ENCODE measurements around the gene MYO5A.

The MYO5A gene

GRCh38 chr15:52294881-52295420 is 233.7 kb downstream of the MYO5A start:
- H3K4me3 ChIP-seq (ENCODE audit: low read length) = peak overlapping the region; percentile 44
- DNase-seq (ENCODE audit: low read depth) = no peak
- no peak for TF ChIP-seq CTCF (IDR thresholded peaks at IDR 0.05; ENCODE audit: insufficient read depth, low read depth, low read length, missing control alignments)

- TF ChIP-seq CTCF (IDR thresholded peaks at IDR 0.05; ENCODE audit: insufficient read depth, low read depth, low read length, missing control alignments) = no peak
- no peak for DNase-seq (ENCODE audit: low read depth)
- no peak overlapping the region for H3K4me3 ChIP-seq (ENCODE audit: low read length)
Measured at GRCh38 chr15:52292780-52293392, 235.8 kb downstream of the MYO5A start.

- no peak overlapping the region for H3K4me3 ChIP-seq (ENCODE audit: low read length)
- no peak for TF ChIP-seq CTCF (IDR thresholded peaks at IDR 0.05; ENCODE audit: insufficient read depth, low read depth, low read length, missing control alignments)
- DNase-seq (ENCODE audit: low read depth) = no peak
Measured at GRCh38 chr15:52291204-52291603, 237.5 kb downstream of the MYO5A start.

GRCh38 chr15:52290800-52291199 is 237.9 kb downstream of the MYO5A start:
- no peak for TF ChIP-seq CTCF (IDR thresholded peaks at IDR 0.05; ENCODE audit: insufficient read depth, low read depth, low read length, missing control alignments)
- peak; percentile 40 for DNase-seq (ENCODE audit: low read depth)

GRCh38 chr15:52290329-52290728 is 238.4 kb downstream of the MYO5A start:
- H3K4me3 ChIP-seq (ENCODE audit: low read length) = no peak overlapping the region
- TF ChIP-seq CTCF (IDR thresholded peaks at IDR 0.05; ENCODE audit: insufficient read depth, low read depth, low read length, missing control alignments) = no peak
- DNase-seq (ENCODE audit: low read depth) = peak; percentile 25

More at GRCh38 chr15:52290800-52291199, 237.9 kb downstream of the MYO5A start:
- no peak overlapping the region for H3K4me3 ChIP-seq (ENCODE audit: low read length)

GRCh38 chr15:52289629-52290081 is 239.0 kb downstream of the MYO5A start:
- no peak overlapping the region for H3K4me3 ChIP-seq (ENCODE audit: low read length)
- DNase-seq (ENCODE audit: low read depth) = peak; percentile 36
- TF ChIP-seq CTCF (IDR thresholded peaks at IDR 0.05; ENCODE audit: insufficient read depth, low read depth, low read length, missing control alignments) = no peak

GRCh38 chr15:52288986-52289385 is 239.7 kb downstream of the MYO5A start:
- no peak overlapping the region for H3K4me3 ChIP-seq (ENCODE audit: low read length)
- no peak for DNase-seq (ENCODE audit: low read depth)
- TF ChIP-seq CTCF (IDR thresholded peaks at IDR 0.05; ENCODE audit: insufficient read depth, low read depth, low read length, missing control alignments) = no peak
